A673 (cell line): ENCODE results near the gene CKAP4. TPM values are rescaled to one million over a fixed set of nuclear protein-coding genes. Genes with fewer than 3 reads are reported as not detected.
A peak's percentile ranks its signal among the peaks of the same experiment; 100 is the strongest.

Source experiments
- BruUV-seq: library from RNA; stranded (reverse); fragments of 400-500 nt; replicated peaks from 2 replicates; lab custom pipeline; 2021; lab: Mats Ljungman, UMichigan
- CTCF ChIA-PET: fragments of 300-600 bp; sonication (Branson Sonifier 250); formaldehyde crosslinking; loops from one replicate; lab custom pipeline; 2022; ENCODE audit warnings: antibody characterized with exemption; lab: Charles Lee
- POLR2A ChIA-PET: fragments of 300-600 bp; sonication (Branson Sonifier 250); formaldehyde crosslinking; loops from one replicate; lab custom pipeline; 2022; ENCODE audit warnings: antibody characterized with exemption; ENCODE audit not compliant: low non-redundant PET; lab: Charles Lee
- DNase-seq: peaks from one replicate; pipeline ENCODE4 v3.0.0-alpha.2; 2015; ENCODE audit warnings: low spot score
- H3K27ac ChIP-seq: fragments of 200-600 bp; sonication (generic); 2 replicates; pipeline ENCODE4 v1.5.1; 2016; ENCODE audit warnings: mixed run types, low read depth, mild to moderate bottlenecking, mixed read lengths, antibody characterized with exemption, low read length; ENCODE audit not compliant: poor library complexity, severe bottlenecking
- H3K27me3 ChIP-seq: fragments of 200-600 bp; sonication (generic); replicated peaks from 2 replicates; pipeline ENCODE4 v1.6.1; 2017; ENCODE audit warnings: mixed run types, low read depth, mild to moderate bottlenecking, mixed read lengths, antibody characterized with exemption, low read length; ENCODE audit not compliant: insufficient read depth, poor library complexity
- H3K36me3 ChIP-seq: fragments of 200-600 bp; sonication (generic); 2 replicates; pipeline ENCODE4 v1.6.1; 2016; ENCODE audit warnings: mixed run types, mild to moderate bottlenecking, mixed read lengths, antibody characterized with exemption, low read length; ENCODE audit not compliant: insufficient read depth, poor library complexity, severe bottlenecking
- H3K4me1 ChIP-seq: fragments of 200-600 bp; sonication (generic); 2 replicates; pipeline ENCODE4 v1.6.1; 2017; ENCODE audit warnings: mixed run types, mild to moderate bottlenecking, mixed read lengths, antibody characterized with exemption, low read length; ENCODE audit not compliant: insufficient read depth, poor library complexity, severe bottlenecking
- H3K4me3 ChIP-seq: fragments of 200-600 bp; sonication (generic); 2 replicates; pipeline ENCODE4 v1.5.1; 2016; ENCODE audit warnings: low read depth, mixed run types, mild to moderate bottlenecking, mixed read lengths, low read length; ENCODE audit not compliant: poor library complexity, severe bottlenecking
- H3K9me3 ChIP-seq: fragments of 200-600 bp; sonication (generic); 2 replicates; pipeline ENCODE4 v1.6.1; 2016; ENCODE audit warnings: mixed run types, low read depth, mild to moderate bottlenecking, mixed read lengths, antibody characterized with exemption, low read length; ENCODE audit not compliant: poor library complexity, severe bottlenecking
- CTCF ChIP-seq: fragments of 300-800, 200-600 bp; sonication (generic); conservative IDR thresholded peaks from 2 replicates; pipeline ENCODE4 v1.5.1; 2017; ENCODE audit warnings: low read depth, mild to moderate bottlenecking, antibody characterized with exemption, low read length, moderate library complexity, mixed read lengths
- EZH2 ChIP-seq: fragments of 200-600 bp; sonication (generic); IDR thresholded peaks from 2 replicates; pipeline ENCODE4 v1.6.1; 2017; ENCODE audit warnings: borderline replicate concordance, low read depth, mild to moderate bottlenecking, mixed read lengths, antibody characterized with exemption, low read length; ENCODE audit not compliant: poor library complexity, severe bottlenecking
- intact Hi-C: fragments of 100-400 bp; cut with micrococcal nuclease; formaldehyde crosslinking; loops from one replicate; pipeline ENCODE4 v1.10.0; 2022; ENCODE audit not compliant: unreplicated experiment
- total RNA-seq: library from RNA; stranded (reverse); gene quantifications from 2 replicates; pipeline ENCODE4 v1.2.3, GENCODE V29; 2021

The CKAP4 gene
- total RNA-seq, 1 experiment from 2014 or later, result 81.8 TPM

GRCh38 chr12:106289196-106289681 is 41.4 kb upstream of the CKAP4 start:
- H3K4me3 ChIP-seq, result no peak overlapping the region
- intact Hi-C loops, result no loop called here
- no peaks in the 10 kb centered on the region for H3K4me1 ChIP-seq
- DNase-seq, result no peak
- no peaks in the 10 kb centered on the region for H3K9me3 ChIP-seq
- ChIA-PET POLR2A (no interaction called here), CTCF (no interaction called here)
- no TSS peak for BruUV-seq
- TF ChIP-seq CTCF (no peak), EZH2 (no peak)
- H3K27ac ChIP-seq, result no peak overlapping the region
- H3K36me3 ChIP-seq, result no peaks in the 10 kb centered on the region
- H3K27me3 ChIP-seq, result no peaks in the 10 kb centered on the region

GRCh38 chr12:106288494-106289195 is 40.8 kb upstream of the CKAP4 start:
- BruUV-seq, result no TSS peak
- Histone ChIP-seq H3K36me3 (no peaks in the 10 kb centered on the region), H3K27me3 (no peaks in the 10 kb centered on the region), H3K27ac (no peak overlapping the region), H3K4me3 (no peak overlapping the region), H3K4me1 (no peaks in the 10 kb centered on the region), H3K9me3 (no peaks in the 10 kb centered on the region)
- ChIA-PET CTCF (no interaction called here), POLR2A (no interaction called here)
- TF ChIP-seq CTCF (no peak), EZH2 (no peak)
- intact Hi-C loops, result no loop called here
- peak; percentile 44 for DNase-seq

GRCh38 chr12:106288101-106288493 is 40.3 kb upstream of the CKAP4 start:
- no peak for DNase-seq
- H3K27me3 ChIP-seq, result no peaks in the 10 kb centered on the region
- no TSS peak for BruUV-seq
- no peak for TF ChIP-seq CTCF
- no peak for TF ChIP-seq EZH2
- ChIA-PET CTCF (no interaction called here), POLR2A (no interaction called here)
- intact Hi-C loops, result no loop called here
- H3K9me3 ChIP-seq, result no peaks in the 10 kb centered on the region
- H3K4me1 ChIP-seq, result no peaks in the 10 kb centered on the region
- H3K36me3 ChIP-seq, result no peaks in the 10 kb centered on the region
- no peak overlapping the region for H3K27ac ChIP-seq
- H3K4me3 ChIP-seq, result no peak overlapping the region
